ENCODE measurements around the gene SPACA7. TPM values are rescaled to one million over a fixed set of nuclear protein-coding genes. Genes with fewer than 3 reads are reported as not detected.
"Not testable (repeated sequence)": the region's sequence is repeated elsewhere in the genome, so short reads cannot be mapped to it uniquely, and the experiment has no call there.

SPACA7 gene
- total RNA-seq, 4 donors from 2014 or later: not detected

DNA sequence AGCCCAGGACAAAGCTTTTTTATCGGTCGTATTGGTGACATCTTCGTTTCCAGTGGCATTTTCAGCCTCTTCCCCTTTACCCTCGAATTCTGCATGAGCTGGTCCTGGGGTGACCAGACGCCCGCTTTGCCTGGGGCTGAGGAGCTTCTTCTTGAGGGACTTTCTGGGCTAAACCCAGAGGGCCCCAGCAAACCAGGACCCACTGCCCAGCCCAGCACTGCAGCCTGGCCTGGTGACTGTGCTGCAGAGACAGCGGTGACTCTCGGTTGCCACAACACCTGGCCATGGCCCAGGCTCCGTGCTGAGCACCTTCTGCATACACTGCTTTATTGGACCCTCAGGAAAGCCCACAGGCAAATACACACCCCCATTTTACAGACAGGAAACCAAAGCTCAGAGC is 21.0 kb downstream of the SPACA7 start:
- no peaks in the 10 kb centered on the region for H3K9me3 ChIP-seq
- H3K36me3 ChIP-seq: no peaks in the 10 kb centered on the region
- no peak for DNase-seq
- 79 to 91% methylated on average over 5 to 9 of the region's 9 CpGs for WGBS, 2 donors (ENCODE audit: low coverage in 1 of 2)
- no peak overlapping the region for H3K4me3 ChIP-seq
- no peaks in the 10 kb centered on the region for H3K4me1 ChIP-seq
- in situ Hi-C loops (cut with MboI; ENCODE audit: low pct_ligation_motif_present in 1 of 4, low pct_unique_long_range_greater_than_20kb in 1 of 4, low sequenced_read_pairs in 3 of 4): loop anchor here in 1 of 4 donors (5.0 kb wide), 1 partner anchor 1445 kb away; no protein-coding TSS in a partner anchor
- intact Hi-C loops (cut with DNase I; ENCODE audit: low total_unique reads): no loop called here
- no peaks in the 10 kb centered on the region for H3K27me3 ChIP-seq
- TF ChIP-seq POLR2AphosphoS5 (IDR thresholded peaks at IDR 0.05) (no peak), EP300 (IDR thresholded peaks at IDR 0.05; ENCODE audit: low read depth) (no peak), POLR2A (IDR thresholded peaks at IDR 0.05) (no peak)
- TF ChIP-seq, protein P1, sequence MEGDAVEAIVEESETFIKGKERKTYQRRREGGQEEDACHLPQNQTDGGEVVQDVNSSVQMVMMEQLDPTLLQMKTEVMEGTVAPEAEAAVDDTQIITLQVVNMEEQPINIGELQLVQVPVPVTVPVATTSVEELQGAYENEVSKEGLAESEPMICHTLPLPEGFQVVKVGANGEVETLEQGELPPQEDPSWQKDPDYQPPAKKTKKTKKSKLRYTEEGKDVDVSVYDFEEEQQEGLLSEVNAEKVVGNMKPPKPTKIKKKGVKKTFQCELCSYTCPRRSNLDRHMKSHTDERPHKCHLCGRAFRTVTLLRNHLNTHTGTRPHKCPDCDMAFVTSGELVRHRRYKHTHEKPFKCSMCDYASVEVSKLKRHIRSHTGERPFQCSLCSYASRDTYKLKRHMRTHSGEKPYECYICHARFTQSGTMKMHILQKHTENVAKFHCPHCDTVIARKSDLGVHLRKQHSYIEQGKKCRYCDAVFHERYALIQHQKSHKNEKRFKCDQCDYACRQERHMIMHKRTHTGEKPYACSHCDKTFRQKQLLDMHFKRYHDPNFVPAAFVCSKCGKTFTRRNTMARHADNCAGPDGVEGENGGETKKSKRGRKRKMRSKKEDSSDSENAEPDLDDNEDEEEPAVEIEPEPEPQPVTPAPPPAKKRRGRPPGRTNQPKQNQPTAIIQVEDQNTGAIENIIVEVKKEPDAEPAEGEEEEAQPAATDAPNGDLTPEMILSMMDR (IDR thresholded peaks at IDR 0.05): no peak
- H3K27ac ChIP-seq: no peak overlapping the region

DNA sequence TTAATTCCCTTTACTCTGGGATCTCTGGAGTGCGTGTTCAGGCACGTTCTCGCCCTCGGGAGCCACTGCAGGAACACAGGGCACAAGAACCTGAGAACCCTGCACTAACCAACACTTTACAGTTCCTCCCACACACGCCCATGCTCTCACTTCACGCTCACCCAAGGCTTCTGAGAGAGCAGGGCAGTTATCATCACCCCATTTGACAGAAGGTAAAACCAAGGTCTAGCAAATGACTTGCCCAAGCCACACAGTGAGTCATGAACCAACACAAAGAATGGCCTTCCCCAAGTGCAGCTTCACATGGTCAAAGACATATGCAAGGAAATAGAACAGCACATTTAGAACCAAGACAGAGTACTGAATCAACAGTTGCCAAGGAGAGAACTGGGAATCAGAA is 22.2 kb downstream of the SPACA7 start:
- H3K4me1 ChIP-seq; H3K36me3 ChIP-seq; H3K27ac ChIP-seq; H3K4me3 ChIP-seq; intact Hi-C loops (cut with DNase I; ENCODE audit: low total_unique reads); DNase-seq; H3K27me3 ChIP-seq; H3K9me3 ChIP-seq: not testable (repeated sequence)
- in situ Hi-C loops (cut with MboI; ENCODE audit: low pct_ligation_motif_present in 1 of 4, low pct_unique_long_range_greater_than_20kb in 1 of 4, low sequenced_read_pairs in 3 of 4): loop anchor here in 1 of 4 donors (5.0 kb wide), 1 partner anchor 1446 kb away; no protein-coding TSS in a partner anchor
- WGBS, 2 donors (ENCODE audit: low coverage in 1 of 2): 88% methylated on average over 6 of the region's 6 CpGs; no CpG with 5 or more reads in 1 of the 2 donors

DNA sequence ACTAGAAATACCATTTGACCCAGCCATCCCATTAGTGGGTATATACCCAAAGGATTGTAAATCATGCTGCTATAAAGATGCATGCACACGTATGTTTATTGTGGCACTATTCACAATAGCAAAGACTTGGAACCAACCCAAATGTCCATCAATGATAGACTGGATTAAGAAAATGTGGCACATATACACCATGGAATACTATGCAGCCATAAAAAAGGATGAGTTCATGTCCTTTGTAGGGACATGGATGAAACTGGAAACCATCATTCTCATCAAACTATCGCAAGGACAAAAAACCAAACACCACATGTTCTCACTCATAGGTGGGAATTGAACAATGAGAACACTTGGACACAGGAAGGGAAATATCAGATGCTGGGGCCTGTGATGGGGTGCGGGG is 33.7 kb downstream of the SPACA7 start:
- H3K36me3 ChIP-seq; H3K4me1 ChIP-seq; H3K4me3 ChIP-seq; H3K27me3 ChIP-seq; DNase-seq; in situ Hi-C loops (cut with MboI; ENCODE audit: low pct_ligation_motif_present in 1 of 4, low pct_unique_long_range_greater_than_20kb in 1 of 4, low sequenced_read_pairs in 3 of 4); H3K9me3 ChIP-seq; H3K27ac ChIP-seq: not testable (repeated sequence)
- intact Hi-C loops (cut with DNase I; ENCODE audit: low total_unique reads): loop anchor here (5.0 kb wide), 1 partner anchor 1152 kb away; no protein-coding TSS in a partner anchor
- WGBS, 2 donors (ENCODE audit: low coverage in 1 of 2): 69 to 91% methylated on average over 2 to 3 of the region's 3 CpGs

DNA sequence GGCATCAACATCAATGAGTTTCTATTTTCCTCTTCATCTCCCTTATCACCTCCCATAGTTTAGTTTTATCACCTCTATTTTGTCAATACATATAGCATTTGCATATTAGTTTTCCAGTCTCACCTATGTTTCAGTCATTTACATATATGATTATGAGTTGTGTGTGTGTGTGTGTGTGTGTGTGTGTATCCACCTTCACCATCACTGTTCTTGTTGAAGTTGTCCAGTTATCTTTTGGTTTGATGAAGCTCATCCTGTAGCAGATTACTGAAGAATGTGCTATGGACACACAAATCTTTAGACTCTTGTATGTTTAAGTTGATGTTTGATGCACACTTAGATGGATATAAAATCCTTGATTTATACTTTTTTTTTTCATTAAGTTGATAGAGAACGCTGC is 40.5 kb downstream of the SPACA7 start:
- in situ Hi-C loops (cut with MboI; ENCODE audit: low pct_ligation_motif_present in 1 of 4, low pct_unique_long_range_greater_than_20kb in 1 of 4, low sequenced_read_pairs in 3 of 4) (no loop called here), intact Hi-C loops (cut with DNase I; ENCODE audit: low total_unique reads) (no loop called here)
- TF ChIP-seq POLR2AphosphoS5 (IDR thresholded peaks at IDR 0.05) (no peak), EP300 (IDR thresholded peaks at IDR 0.05; ENCODE audit: low read depth) (no peak), POLR2A (IDR thresholded peaks at IDR 0.05) (no peak)
- TF ChIP-seq, protein P1 (IDR thresholded peaks at IDR 0.05): no peak
- Histone ChIP-seq H3K4me3 (no peak overlapping the region), H3K4me1 (no peaks in the 10 kb centered on the region), H3K27ac (no peak overlapping the region), H3K9me3 (peaks cover 32 to 41% of the 10 kb centered on the region in 2 donors), H3K27me3 (no peaks in the 10 kb centered on the region), H3K36me3 (no peaks in the 10 kb centered on the region)
- 42 to 61% methylated on average over 1 of the region's 1 CpG for WGBS, 2 donors (ENCODE audit: low coverage in 1 of 2)
- no peak for DNase-seq

DNA sequence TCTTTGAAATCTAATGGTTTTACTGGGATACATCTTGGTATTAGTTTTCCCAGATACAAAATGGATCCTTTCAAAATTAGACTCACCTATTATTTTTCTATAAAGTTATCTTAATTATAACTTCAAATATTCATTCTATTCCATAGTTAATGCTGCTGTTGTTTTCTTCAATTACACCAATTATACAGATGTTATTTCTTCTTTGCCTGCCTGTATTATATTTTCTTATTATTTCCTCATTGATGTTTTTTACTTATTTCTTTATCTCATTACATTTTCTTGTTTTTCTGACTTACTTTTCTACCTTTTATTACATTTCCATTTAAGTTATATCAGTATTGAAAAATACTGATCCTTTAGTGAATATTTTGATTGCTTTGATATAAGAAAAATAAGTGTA is 40.9 kb downstream of the SPACA7 start:
- H3K4me3 ChIP-seq: no peak overlapping the region
- TF ChIP-seq EP300 (IDR thresholded peaks at IDR 0.05; ENCODE audit: low read depth): no peak
- TF ChIP-seq, protein P1 (IDR thresholded peaks at IDR 0.05): no peak
- no peak for TF ChIP-seq POLR2AphosphoS5 (IDR thresholded peaks at IDR 0.05)
- TF ChIP-seq POLR2A (IDR thresholded peaks at IDR 0.05): no peak
- no peak for DNase-seq
- peaks cover 35 to 43% of the 10 kb centered on the region in 2 donors for H3K9me3 ChIP-seq
- no peak overlapping the region for H3K27ac ChIP-seq
- in situ Hi-C loops (cut with MboI; ENCODE audit: low pct_ligation_motif_present in 1 of 4, low pct_unique_long_range_greater_than_20kb in 1 of 4, low sequenced_read_pairs in 3 of 4): no loop called here
- no peaks in the 10 kb centered on the region for H3K4me1 ChIP-seq
- H3K36me3 ChIP-seq: no peaks in the 10 kb centered on the region
- intact Hi-C loops (cut with DNase I; ENCODE audit: low total_unique reads): no loop called here
- no peaks in the 10 kb centered on the region for H3K27me3 ChIP-seq
